GM19240 (cell line): ENCODE measurements around the gene GPR17.

ENCODE experiments used
- DNase-seq: peaks from one replicate; pipeline ENCODE4 v3.0.0; 2011; ENCODE audit warnings: low spot score; ENCODE audit not compliant: insufficient read length

GPR17 gene

DNA sequence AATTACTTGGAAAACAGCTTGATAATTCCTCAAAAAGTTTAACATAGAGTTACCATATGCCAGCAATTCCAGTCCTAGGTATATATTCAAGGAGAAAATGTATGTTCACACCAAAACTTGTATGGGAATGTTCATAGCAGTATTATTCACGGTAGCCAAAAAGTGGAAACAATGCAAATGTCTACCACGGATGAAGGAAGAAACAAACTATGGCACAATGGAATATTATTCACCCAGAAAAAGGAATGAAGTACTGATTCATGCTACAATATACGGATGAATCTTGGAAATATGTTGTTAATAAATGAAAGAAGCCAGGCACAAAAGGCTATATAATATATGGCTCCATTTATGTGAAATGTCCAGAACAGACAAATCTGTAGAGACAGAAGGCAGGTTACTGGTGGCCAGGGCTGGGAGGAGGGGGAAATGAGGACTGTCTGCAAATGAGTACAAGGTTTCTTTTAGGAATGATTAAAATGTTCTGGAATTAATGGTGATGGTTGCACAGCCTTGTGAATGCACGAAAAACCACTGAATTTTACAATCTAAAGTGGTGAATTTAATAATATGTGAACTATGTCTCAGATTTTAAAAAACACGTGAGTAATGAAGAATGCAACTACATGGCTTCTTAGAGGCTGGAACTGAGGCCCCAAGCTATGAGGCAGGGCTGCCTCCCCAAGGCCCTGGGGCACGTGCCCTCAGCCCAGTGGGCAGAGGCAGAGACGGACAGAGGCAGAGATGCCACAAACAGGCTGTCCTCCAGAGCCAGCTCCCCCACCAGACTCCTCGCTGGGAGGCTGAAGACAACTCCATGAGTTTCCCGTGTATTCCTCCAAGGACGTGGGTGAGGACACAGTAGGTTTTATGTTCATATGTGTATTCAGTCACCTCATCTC, 24.4 kb downstream of the GPR17 start:
- no peak for DNase-seq

DNA sequence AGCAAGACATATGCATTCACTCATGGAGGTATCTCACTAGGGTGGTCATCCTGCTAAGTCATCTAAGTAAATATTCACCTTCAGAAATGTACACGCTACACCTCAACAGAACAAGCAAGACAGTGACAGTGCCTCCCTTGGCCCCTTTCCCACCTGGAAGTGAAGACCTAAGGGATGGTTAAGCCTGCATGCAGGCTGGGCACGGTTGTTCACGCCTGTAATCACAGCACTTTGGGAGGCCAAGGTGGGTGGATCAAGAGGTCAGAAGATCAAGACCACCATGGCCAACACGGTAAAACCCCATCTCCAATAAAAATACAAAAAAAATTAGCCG, 25.0 kb downstream of the GPR17 start:
- no peak for DNase-seq

DNA sequence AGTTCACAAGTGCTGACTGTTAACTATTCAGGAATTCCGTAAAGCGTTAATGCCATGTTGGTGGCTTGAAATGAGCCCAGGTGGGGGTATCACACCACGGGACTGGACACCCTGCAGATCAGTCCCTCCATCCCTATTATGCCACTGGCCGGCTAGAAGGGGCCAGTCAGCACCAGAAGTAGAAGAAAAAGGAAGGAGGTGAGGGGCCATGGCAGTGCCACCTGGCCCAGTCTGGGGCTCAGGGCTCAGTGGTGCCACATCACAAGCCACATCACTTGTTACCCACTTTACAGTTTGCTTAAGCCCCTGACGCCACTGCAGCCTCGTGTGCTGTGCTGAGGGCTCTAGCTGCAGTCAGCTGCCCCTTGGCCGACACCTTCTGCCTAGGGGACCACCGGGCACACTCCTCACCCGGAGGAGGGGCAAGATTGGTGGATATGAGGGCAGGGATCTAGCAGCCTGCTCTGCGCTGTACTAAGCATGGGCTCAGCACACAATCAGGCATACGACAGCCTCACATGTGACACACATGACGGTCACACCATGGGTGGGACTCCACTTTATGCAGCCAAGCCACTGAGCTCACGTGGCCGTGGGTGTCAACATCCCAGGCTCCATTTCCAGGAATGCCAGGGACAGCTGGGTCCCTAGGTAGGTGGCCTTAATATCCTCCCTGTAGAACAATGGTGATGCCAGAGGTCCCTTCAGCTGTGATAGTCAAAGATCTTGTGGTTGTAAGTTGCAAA, 25.8 kb downstream of the GPR17 start:
- no peak for DNase-seq

DNA sequence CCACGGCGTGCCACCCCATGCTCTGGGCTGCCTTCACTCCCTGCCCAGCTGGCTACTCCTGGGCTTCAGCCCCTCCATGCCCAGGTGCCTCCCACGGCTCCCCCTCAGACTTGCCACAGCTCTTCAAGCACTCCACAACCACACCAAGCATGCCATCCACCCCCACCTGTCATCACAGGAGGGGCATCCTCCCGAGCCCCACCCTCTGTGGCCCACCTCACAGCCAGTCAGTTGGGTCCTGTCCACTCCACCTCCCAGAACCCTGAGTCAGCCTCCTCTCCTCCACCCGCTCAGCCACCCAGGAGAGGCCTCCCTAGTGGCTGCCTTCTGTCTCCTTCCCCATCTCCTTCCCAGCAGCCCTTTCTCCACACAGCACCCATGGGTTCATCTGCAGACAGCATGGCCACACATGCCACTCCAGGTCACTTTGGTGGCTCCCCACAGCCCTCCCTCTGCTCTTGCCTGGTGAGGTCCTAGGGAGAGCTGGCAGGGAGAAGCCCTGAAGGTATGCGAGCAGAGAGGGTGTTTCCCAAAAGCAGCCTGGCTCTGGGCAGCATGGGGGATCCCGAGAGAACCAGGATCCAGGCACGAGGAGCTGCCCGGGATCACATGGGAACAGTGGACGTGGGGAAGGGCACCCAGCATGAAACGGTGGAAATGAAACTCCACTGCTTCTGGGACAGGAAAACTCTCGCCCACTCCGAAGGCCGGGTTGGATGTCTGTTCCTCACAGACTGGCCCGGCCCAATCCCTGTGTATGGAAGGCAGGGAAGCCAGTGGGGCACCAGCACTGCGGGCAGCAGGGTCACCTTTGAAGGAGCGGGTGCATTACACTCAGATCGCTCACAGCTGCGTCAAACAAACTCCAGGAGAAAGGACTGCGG, 26.6 kb downstream of the GPR17 start:
- DNase-seq: no peak

DNA sequence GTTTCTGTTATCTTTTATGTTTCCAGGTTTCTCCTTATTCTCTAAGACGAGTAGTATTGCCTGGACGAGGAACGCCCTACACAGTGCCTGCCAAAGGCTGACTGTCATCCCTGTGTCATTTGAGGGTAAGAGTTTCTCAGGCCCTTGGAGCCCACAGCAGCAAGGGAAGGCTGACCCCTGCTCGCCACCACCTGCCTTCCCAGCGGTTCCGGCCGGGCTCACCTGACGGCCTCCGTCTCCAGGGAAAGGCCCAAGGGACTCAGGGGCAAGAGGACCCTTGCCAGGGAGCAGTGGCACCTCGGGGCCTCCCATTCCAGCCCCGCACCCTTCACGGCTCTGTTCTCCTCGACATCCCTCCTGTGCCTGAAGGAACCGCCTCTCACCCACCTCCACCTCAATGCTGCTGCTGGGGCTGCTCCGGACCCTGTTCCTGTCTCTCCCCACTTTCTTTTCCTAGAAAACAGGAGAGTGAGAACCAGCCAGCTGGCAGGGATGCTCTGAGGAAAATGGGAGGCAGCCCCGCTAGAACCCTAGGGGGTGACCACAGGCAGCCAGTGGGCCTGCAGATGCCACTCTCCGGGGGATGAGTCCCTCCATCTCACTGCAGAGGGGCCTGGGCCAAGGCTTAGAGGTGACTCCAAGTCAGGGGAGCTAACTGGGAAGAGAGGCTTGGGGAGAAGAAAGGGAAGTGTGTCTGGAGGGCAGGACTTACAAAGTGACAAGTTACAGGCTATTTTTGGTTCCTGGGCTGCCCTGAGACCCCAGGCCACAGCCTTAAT, 27.5 kb downstream of the GPR17 start:
- DNase-seq: no peak

DNA sequence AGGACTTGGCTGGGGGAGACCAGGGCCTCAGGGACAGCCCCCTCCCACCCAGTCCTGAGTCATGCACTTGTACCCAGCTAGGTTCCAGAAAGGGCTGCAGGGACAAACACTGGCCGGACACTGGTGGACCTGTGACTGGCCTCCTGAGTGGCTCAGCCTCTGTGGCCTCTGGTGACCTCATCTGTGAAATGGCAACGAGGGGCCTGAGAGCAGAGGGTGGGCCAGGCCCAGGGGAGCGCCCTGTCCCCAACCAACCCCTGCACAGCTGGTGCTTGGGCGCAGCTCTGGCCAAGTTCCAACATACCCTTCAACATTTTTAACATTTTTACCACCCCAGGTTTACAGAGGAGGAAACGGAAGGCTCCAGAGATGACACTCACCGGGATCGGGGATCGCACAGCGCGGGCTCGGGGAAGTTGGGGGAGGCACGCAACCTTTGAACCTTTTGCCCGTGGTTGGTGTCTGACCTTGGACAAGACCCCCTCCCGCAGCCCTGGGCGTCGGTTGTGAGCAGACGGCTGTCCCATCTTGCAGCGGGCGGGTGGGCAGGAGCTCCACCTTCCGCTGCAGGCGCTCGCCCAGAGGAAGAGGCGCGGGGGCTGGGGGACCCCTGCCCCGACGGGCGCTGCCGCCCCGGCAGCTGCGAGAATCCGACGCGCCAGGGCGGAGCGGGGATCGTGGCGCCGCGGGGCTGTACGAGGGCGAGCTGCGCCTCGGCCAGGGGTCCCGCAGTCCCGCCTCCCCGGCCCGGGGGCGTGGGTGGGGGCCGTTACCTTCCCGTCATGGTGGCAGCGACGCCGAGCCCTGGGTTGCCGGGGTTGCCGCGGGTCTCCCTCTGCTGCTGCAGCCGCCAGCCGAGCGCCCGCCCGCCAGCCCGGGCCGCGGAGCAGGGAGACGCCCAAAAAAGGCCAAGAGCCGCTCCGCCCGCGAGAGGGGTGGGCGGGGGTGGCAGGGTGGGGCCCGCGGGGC, 28.6 kb downstream of the GPR17 start:
- DNase-seq: no peak

DNA sequence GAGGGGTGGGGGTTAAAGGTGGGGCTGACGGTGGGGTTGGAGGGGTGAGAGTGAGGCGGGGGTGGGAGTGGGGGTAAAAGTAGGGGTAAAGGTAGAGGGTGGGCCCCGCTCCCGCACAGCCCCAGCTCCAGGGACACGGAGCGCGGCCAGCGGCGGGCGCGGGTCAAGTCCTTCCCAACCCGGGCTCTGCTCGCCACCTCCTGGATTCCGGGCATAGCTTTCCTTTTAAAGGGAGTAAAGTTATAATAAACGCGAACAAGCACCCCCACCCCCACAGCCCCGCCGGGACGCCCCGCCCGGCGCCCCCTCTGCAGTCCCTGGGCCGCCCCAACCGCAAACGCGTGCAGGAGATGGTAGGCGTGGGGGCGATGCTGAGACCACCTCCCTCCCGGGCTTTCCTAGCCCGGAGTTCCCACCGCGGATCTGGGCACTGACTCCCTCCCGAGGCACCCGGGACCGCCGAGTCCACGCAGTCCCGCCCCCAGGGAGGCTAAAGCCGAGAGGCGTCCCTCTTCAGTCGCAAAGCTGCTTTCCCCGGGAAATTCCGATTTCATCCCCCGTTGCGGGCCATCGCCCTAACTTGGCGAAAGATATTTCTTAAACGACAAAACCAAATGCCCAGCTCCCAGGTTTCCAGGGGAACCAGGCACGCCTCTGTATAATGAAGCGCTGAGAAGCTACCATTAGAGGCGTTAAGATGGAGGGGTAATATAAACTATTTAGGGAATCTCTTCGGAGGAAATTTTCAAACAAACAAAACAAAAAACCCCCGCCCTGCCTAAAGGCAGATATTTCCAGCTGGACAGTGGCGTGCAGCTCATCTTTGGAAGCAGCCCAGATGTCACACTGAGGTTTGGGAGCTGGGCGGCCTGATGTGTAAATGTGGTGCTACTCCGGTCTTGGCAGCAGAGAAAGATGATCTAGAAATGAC, 29.6 kb downstream of the GPR17 start, which contains the start of gene LIMS2:
Gene LIMS2 (minus strand): TSS at position 200 of the 931 bp plus-strand sequence. CDS start 506 bp downstream, outside the sequence.
- no peak for DNase-seq

DNA sequence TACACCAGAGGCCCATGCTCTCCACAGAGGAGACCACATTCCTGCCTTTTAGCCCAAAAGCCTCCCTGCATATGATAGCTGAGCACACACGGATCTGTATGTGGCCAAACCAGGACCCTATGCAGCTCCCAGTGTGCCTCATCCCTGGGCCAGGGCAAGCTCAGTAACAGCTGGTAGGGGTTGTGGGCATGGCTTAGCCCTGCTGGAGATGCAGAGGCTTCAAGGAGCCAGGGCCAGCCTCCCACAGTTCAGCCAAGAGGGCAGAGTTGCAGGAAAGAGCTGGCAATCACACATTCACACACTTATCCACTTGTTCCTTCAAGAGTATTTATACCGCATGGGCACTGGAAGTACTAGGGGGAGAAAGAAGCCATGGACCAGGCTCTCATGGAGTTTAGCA, 31.0 kb downstream of the GPR17 start:
- DNase-seq: no peak

DNA sequence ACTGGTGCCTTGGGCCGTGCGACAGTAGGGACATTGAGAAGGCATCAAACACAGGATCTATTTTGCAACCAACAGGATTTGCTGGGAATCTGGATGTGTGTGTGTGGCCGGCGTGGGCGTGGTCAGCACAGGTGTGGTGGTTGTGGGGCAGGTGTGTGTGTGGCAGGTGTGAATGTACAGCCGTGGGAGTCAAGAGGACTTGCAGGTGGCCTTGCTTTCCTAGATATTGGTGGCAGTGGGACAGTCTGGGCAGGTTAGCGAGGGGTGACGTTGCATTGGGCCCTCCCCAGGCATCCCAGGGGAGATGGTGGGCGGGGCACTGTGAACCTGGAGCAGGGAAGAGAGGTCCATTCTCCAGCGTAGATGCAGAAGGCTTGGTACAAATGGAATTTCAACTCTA, 32.6 kb downstream of the GPR17 start:
- DNase-seq: no peak

DNA sequence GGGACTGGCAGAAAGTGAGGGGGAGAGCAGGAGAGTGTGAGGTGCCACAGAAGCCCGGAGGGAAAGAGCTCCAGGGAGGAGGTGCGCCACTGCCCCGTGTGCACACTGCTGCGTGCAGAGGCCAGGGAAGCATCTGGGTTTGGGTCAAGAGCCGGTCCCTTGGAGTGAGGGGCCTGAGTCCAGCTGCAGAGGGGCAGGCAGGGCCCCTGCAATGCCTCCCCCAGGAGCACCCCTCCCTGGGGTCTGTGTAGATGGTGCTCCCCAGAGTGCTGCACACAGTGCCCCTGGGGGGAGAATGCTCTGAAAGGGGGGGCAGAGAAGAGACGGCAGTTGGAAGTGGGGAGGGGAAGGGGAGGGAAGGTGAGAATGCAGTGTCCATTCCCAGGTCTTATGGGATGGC, 33.0 kb downstream of the GPR17 start:
- DNase-seq: no peak

DNA sequence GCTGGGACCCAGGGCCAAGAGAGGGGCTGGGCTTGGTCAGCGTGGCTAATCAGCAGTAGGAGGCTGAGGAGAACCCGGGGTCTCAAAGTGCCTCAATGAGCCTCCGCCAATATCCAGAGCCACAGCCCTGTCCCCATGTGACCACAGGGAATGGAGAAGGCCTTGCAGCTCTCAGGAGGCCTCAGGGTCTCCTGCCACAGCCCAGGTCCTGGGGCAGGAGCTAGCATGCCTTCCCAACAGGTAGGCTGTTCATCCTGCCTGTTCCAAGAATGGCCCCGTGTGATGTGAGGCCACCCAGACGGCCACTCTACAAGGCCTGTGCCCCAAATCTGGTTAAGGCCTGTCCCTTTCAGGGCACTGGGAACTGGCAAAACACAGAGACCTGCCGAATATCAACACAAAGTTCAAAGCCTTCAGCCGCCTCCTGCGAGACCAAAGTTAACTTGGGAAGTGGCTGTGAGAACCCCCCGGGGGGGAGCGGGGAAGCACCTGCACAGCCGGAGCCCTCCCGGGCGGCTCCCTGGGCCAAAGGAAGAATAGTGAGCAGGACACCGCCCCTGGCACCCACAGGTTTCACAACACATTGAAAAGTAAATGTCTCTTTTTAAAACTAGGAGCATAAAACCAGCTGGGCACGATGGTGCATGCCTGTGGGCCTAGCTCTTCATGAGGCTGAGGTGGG, 33.9 kb downstream of the GPR17 start:
- no peak for DNase-seq

DNA sequence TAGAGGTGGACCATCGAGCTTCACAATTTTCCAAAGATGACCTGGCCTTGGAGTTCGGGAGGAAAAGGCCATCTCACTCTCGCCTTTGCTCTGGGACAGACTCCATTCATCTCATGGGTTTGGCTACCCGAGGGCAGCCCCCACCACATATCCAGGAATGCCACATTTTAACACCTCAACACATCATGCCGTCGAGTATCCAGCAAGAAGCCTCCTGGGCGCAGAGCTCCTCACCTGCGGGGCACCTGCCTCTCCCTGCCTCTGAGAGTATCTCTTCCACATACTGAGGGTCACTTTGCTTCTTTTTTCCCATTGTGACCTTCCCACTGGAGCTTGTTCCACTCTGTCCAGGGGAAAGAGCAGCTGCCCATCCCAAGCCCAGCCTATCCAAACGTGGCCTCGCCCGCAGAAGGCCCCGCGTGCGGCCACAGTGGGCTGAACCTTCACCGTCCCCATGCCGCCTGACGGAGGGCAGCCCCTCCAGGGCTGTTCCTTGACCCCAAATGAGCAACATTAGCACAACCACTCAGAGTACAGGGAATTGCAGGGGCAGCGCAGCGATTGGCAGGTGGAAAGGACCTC, 34.8 kb downstream of the GPR17 start:
- no peak for DNase-seq

DNA sequence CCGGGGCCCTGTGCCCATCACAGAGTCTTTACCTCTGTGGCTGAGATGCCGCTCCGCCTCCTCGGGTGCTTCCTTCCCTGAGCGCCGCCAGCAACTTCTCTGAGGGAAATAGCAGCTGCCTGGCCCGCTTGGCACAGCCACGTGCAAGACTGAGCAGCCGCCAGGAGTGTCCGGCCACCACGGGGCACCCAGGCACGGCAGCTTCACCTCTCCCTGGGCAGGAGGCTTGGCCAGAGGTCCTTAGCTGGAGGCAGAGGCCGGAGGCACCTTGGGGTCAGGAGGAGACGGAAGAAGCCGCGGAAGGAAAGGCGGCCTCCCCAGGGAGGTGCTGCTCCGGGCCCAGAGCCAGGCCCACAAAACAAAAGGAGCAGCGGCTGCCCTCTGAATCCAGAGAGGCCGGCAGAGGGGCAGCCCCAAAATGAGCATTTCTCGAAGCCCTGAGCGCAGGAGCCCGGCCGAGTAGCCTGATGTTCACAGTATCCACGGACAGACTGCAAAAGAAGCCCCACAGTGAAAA, 35.4 kb downstream of the GPR17 start:
- no peak for DNase-seq

DNA sequence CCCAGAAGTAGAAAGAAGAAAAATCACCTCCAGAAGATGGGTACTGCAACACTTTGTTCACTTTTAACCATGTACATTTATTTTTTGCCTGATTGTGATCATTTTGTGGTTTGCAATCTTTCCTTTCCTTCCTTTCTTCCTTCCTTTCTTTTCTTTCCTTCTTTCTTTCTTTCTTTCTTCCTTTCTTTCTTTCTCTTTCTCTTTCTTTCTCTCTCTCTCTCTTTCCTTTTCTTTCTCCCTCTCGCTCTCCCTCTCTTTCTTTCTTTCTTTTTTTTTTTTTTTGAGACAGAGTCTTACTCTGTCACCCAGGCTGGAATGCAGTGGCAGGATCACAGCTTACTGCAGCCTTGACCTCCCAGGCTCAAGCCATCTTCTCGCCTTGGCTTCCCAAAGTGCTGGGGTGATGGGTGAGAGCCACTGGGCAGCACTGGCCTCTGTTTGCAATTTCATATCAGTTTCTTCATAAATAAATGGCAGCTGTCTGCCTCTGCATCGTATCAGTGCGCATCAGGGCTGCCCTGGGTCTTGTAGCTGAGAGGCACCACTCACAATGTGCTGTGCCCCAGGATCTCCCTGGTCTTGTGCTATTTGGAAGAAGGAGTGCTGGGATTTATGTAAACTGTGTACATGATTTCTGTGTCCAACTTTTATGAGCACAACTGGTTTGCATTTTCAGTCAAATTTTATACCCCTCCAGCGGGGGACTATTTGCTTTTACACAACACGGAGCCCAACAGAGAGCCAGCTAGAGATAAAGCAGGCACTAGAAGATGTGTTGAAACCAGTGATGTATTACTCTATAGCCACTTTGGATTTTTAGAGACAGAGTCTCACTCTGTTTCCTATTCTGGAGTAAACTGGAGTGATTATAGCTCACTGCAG, 36.3 kb downstream of the GPR17 start:
- no peak for DNase-seq

DNA sequence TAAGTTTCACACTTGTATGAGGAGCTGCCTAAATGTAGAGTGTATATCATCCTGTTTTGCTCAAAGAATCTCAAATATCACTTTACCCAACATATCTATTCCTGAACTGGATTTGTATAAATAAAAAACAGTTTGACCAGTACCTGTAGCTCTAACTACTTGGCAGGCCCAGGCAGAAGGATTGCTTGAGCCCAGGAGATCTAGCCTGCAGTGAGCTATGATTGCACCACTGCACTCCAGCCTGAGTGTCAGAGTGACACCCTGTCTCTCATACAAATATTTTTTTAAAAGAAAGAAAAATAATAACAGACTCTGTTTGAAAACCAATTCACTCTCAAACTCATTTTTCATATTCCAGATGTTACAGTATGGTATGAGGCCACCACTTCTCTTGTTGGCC, 37.1 kb downstream of the GPR17 start:
- DNase-seq: no peak

DNA sequence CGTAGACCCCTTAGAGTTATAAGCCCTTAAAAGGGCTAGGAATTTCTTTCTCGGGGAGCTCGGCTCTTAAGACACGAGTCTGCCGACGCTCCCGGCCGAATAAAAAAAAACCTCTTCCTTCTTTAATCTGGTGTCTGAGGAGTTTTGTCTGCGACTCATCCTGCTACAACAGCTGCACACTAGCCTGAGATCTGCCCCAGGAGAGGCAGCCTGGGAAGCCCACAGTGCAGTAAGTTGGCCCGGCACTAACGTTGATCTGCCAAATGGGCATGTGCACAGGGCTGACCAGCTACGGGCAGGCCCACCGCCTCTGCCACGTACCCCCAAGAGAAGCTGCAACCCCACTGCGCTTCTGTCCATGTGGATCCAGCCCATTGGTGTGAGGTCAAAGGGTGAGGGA, 37.8 kb downstream of the GPR17 start:
- DNase-seq: no peak
